GM19193 (cell line): ENCODE measurements around the gene TMEM114.

Experiments used
- POLR2A ChIP-seq: IDR thresholded peaks from 4 replicates; pipeline ENCODE4 v1.6.1; 2011; ENCODE audit not compliant: insufficient read depth, insufficient read length; ENCODE audit errors: extremely low read depth

The TMEM114 gene

GRCh38 chr16:8589057-8589899 lies 1.0 kb downstream of the TMEM114 start:
- no peak for TF ChIP-seq POLR2A

GRCh38 chr16:8588682-8589056 lies 1.6 kb downstream of the TMEM114 start:
- no peak for TF ChIP-seq POLR2A

DNA sequence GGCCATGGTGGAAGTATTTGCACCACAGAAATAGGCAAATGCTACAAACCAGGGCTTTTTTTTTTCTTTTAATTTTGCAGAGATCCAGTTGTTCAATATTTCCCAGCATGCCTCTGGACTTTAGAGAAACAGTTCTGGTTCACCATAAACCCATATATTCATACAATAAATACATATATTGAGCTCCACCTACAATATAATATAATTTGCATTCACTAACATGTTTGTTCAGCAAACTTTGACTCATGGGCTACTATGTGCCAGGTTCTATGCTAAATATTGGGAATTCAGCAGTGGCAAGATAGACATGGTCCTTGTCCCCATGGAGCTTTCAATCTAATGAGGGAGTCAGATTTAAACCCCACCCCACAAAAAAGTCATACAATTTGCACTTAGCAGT lies 3.2 kb downstream of the TMEM114 start:
- TF ChIP-seq POLR2A: no peak

DNA sequence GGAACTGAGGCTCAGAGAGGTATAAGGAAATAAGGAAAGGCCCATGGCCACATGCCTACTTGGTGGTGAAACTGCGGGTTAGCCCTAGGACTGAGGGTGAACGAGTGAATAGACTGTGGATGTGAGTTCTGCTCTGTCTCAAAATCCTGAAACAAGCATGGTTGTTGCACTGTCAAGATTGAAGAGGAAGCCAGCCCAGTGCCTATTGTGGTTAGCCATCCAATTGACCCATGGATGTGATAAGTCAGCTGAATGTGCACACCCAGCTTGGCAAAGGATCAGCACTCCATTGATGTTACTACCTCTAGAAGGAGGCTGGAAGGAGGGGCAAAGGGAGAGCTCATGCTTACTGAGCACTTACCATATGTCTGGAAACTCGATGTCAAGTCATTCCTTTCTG lies 4.5 kb downstream of the TMEM114 start:
- no peak for TF ChIP-seq POLR2A

DNA sequence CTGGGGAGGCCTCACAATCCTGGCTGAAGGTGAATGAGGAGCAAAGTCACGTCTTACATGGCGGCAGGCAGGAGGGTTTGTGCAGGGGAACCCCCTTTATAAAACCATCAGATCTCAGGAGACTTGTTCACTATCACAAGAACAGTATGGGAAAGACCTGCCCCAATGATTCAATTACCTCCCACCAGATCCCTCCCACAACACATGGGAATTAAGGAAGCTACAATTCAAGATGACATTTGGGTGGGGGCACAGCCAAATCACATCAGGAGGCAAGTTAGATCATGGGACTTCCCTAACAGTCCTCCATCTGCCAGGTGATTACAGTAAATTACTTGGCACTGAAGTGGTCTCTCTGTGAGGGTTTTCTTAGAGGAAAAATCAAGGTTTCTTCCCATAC lies 5.3 kb downstream of the TMEM114 start:
- no peak for TF ChIP-seq POLR2A

DNA sequence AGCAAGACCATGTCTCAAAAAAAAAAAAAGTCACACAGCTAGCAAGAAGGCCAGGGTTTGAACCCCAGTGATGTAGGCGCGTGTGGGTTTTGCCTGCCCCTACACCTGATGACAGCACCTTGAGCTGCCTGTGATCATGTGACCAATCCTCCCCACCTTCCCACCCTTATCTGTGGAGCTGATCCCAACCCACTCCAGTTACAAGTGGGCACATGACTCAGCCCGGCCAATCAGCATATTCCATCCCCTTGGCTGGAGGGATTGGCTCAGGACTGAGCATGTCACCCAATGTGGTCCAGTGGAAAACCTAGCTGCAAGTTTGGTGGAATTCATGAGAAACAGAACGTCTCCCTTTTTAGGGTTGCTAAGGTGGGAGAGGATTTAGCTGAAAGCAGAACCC lies 6.6 kb downstream of the TMEM114 start:
- no peak for TF ChIP-seq POLR2A

- no peak for TF ChIP-seq POLR2A
Observed at GRCh38 chr16:8583199-8583598, 7.1 kb downstream of the TMEM114 start.

DNA sequence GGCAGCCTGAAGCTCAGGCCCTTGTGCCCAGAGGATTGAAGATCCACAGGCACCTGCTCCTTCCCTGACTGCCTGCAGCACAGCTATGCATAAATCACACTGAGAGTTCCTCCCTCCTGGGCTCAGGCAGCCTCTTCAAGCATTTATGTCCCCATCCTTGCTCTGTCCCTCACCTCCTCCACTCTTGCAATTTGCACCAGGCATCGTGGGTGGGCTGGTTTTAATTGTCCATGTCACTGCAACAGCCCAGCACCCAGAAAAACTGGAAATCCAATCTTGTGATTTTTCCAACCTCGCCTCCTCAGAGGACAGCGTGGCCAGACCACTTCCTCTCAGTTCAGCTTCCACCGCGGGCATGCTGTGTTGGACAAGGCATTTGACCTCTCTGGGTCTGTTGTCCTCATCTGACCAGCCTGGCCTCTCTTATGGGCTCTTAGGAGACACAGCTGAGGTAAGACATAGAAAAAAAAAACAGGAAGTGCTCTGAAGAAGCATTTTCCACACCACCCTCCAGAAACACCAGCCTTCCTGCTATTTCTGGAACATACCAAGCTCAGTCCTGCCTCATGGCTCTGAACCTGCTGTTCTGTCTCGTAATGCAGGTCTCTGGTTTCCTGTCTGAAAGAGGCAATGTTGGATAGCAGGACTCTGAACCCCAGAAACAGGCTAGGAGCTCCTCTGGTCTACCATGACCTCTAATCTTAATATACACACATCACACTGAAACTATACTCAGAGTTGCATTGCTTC lies 8.3 kb downstream of the TMEM114 start:
- TF ChIP-seq POLR2A: no peak

DNA sequence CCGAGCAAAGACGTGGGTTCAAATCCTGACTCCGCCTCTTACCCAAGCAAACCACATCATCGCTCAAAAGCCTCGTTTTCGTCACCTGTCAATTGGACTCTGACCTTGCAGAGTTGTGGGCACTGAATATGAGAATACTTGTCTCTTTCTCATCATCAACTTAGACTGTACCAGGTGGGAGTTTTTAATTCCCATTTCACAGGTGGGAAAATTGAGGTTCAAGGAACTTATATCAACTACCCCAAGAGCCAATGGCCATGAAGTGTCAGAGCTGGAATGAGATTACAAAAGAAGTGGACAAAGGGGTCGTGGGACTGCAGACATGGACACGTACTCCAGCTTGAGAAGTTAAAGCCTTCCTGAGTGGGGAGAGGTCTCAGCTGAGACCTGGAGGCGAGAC lies 10.8 kb downstream of the TMEM114 start:
- TF ChIP-seq POLR2A: no peak

- TF ChIP-seq POLR2A: no peak
Observed at GRCh38 chr16:8577678-8578304, 12.5 kb downstream of the TMEM114 start.

DNA sequence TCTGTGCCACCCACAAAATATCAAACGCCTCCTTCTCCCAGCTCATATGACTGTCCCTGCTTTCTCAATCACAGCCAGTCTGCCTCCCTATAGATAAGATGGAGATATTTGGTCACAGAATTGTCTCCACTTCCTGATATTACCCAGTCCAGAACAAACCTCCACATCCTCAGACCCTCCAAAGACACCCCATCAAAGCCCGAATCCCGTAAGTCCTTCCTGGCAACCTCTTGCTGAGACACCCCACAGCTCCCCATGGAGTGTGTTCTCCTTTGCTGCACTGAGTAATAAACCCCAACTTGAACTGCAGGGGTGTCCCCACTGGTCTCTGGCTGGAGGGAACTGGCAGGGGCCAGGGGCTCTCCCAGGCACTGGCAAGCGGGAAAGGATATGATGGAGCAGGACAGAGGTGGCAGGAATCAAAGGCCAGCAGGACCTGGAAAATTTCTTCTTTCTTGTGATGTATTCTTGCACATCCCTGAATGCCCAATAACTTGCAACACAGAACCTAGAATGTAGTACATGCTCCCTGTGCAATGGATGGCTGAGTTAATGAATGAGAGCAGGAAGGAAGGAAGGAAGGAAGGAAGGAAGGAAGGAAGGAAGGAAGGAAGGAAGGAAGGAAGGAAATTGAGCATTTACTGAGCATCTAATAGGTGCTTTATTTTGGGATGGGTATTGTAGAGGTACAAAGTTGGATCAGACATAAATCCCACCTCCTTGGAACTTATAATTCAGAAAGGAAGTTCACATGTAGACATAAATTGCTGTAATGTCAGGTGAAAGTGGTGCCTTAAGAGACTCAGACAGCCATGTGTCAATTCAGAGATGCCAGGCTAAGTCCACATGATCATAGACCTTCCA lies 13.9 kb downstream of the TMEM114 start:
- TF ChIP-seq POLR2A: no peak

DNA sequence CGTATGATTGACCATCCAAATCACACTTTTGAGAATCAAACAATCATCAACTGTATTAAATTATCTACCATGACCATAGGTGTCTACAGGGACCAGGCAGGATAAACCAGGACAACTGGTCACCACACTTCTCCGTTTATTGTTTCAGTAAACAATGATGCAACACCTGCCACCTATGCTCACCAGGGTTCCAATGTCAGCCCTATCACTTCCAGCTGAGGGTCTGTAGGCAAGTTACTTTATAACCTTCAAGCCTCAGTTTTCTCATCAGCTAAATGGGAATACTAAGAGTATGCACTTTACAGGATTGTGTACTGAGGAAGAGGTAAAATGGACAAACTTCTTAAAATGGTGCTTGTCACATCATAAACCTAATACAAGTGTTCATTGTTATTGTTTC lies 14.9 kb downstream of the TMEM114 start:
- TF ChIP-seq POLR2A: no peak

DNA sequence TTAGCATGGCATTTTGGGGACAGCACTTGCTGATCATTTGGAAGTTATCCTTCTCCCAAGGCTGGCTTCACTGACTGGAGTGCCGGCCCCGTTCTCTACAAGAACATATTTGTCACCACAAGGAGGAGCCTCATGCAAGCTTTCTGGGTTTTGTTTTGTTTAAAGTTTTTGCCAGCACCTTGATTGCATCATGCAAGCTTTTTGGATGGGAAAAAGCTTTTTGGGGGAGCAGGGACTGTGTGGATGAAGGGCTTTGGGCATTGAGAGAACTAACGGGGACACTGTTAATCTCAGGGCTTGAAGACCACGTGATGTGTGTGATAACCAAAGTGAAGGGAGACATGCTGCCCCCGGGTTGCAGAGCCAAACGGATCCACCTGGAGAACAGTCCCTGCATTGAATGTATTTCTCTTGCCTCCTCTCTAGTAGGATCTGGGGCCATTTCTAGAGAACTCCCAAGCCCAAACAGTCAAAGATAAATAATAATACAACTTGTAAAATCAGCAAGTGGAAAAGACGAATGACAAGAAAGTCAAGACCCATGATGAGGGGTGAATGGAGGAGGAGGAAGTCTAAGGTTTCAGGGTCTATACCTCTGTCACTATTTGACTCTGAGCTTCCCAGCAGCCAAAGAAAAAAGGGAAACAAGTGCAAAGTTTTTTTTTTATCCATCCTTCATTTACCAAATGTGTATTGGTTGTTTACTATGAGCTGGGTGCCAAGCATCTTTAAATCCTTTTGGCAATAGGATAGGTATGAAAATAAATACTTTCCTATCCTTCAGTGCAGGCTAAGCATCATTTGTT lies 17.2 kb downstream of the TMEM114 start:
- no peak for TF ChIP-seq POLR2A
